WTC11 (cell line): ENCODE results near the gene ZNHIT1. TPM values are rescaled to one million over a fixed set of nuclear protein-coding genes. Genes with fewer than 3 reads are reported as not detected.
"Not testable (repeated sequence)": the region's sequence is repeated elsewhere in the genome, so short reads cannot be mapped to it uniquely, and the experiment has no call there.

Source experiments
- ATAC-seq: fragments of 200-7000 bp; cut with Tn5 transposase; 2 replicates; pipeline ENCODE4 v1.10.0; 2021; ENCODE audit warnings: mild to moderate bottlenecking, moderate library complexity
- CTCF ChIA-PET: fragments of 300-600 bp; sonication (Branson Sonifier 250); formaldehyde crosslinking; loops from one replicate; lab custom pipeline; 2021; ENCODE audit warnings: antibody characterized with exemption; lab: Charles Lee
- POLR2A ChIA-PET: fragments of 350-600 bp; sonication (Branson Sonifier 250); formaldehyde crosslinking; loops from one replicate; lab custom pipeline; 2021; ENCODE audit warnings: antibody characterized with exemption; lab: Charles Lee
- DNase-seq: peaks from one replicate; pipeline ENCODE4 v3.0.0; 2021; ENCODE audit warnings: low spot score
- H3K27ac Mint-ChIP-seq: 2 replicates; pipeline ENCODE4 v1.8.0; 2021; ENCODE audit warnings: mixed read lengths
- H3K27me3 Mint-ChIP-seq: 2 replicates; pipeline ENCODE4 v1.8.0; 2021; ENCODE audit warnings: low read depth, mild to moderate bottlenecking, moderate library complexity, mixed read lengths
- H3K36me3 Mint-ChIP-seq: 2 replicates; pipeline ENCODE4 v1.8.0; 2021; ENCODE audit warnings: mixed read lengths
- H3K4me1 Mint-ChIP-seq: 2 replicates; pipeline ENCODE4 v1.8.0; 2022; ENCODE audit warnings: mixed read lengths
- H3K4me3 Mint-ChIP-seq: 2 replicates; pipeline ENCODE4 v1.8.0; 2021; ENCODE audit warnings: mild to moderate bottlenecking, moderate library complexity, mixed read lengths
- H3K9me3 Mint-ChIP-seq: 2 replicates; pipeline ENCODE4 v1.8.0; 2021; ENCODE audit warnings: mixed read lengths
- CREB1 ChIP-seq: sonication (generic); formaldehyde crosslinking; IDR thresholded peaks from 2 replicates; pipeline ENCODE4 v1.8.0; 2023; ENCODE audit warnings: mild to moderate bottlenecking, missing genetic modification reagents
- ESRRA ChIP-seq: sonication (generic); formaldehyde crosslinking; IDR thresholded peaks from 2 replicates; pipeline ENCODE4 v1.8.1; 2022; ENCODE audit warnings: mild to moderate bottlenecking, missing genetic modification reagents, borderline replicate concordance
- MXD4 ChIP-seq: fragments of 250-450 bp; sonication (Bioruptor Pico); IDR thresholded peaks from 2 replicates; pipeline ENCODE4 v1.8.0; 2021; ENCODE audit warnings: mild to moderate bottlenecking, moderate library complexity, borderline replicate concordance
- ZNF121 ChIP-seq: sonication (generic); formaldehyde crosslinking; IDR thresholded peaks from 2 replicates; pipeline ENCODE4 v1.8.0; 2023; ENCODE audit warnings: missing genetic modification reagents
- ZNF219 ChIP-seq: sonication (generic); formaldehyde crosslinking; IDR thresholded peaks from 2 replicates; pipeline ENCODE4 v1.8.0; 2023; ENCODE audit warnings: missing genetic modification reagents, mild to moderate bottlenecking, borderline replicate concordance
- ZNF232 ChIP-seq: sonication (generic); formaldehyde crosslinking; IDR thresholded peaks from 2 replicates; pipeline ENCODE4 v1.8.0; 2022; ENCODE audit warnings: mild to moderate bottlenecking, missing genetic modification reagents
- ZNF263 ChIP-seq: sonication (generic); formaldehyde crosslinking; IDR thresholded peaks from 2 replicates; pipeline ENCODE4 v1.8.1; 2022; ENCODE audit warnings: low read depth, mild to moderate bottlenecking, moderate library complexity, missing genetic modification reagents
- total RNA-seq: library from RNA; stranded (reverse); gene quantifications from 3 replicates; pipeline ENCODE4 v1.2.3, GENCODE V29; 2021
- TF ChIP-seq, protein P1 (sequence below): sonication (generic); formaldehyde crosslinking; IDR thresholded peaks from 2 replicates; pipeline ENCODE4 v1.8.1; 2022; ENCODE audit warnings: missing genetic modification reagents, borderline replicate concordance
- TF ChIP-seq, protein P2 (sequence below): sonication (generic); formaldehyde crosslinking; IDR thresholded peaks from 2 replicates; pipeline ENCODE4 v1.8.0; 2022; ENCODE audit warnings: mild to moderate bottlenecking, missing genetic modification reagents
- TF ChIP-seq, protein P3 (sequence below): sonication (generic); formaldehyde crosslinking; IDR thresholded peaks from 2 replicates; pipeline ENCODE4 v1.8.0; 2023; ENCODE audit warnings: missing genetic modification reagents
- TF ChIP-seq, protein P4 (sequence below): sonication (generic); formaldehyde crosslinking; IDR thresholded peaks from 2 replicates; pipeline ENCODE4 v1.8.0; 2022; ENCODE audit warnings: mild to moderate bottlenecking, missing genetic modification reagents
- TF ChIP-seq, protein P5 (sequence below): sonication (generic); formaldehyde crosslinking; IDR thresholded peaks from 2 replicates; pipeline ENCODE4 v1.8.1; 2023; ENCODE audit warnings: mild to moderate bottlenecking, missing genetic modification reagents, moderate library complexity
- TF ChIP-seq, protein P6 (sequence below): sonication (generic); formaldehyde crosslinking; IDR thresholded peaks from 2 replicates; pipeline ENCODE4 v1.8.1; 2023; ENCODE audit warnings: mild to moderate bottlenecking, missing genetic modification reagents
- TF ChIP-seq, protein P7 (sequence below): fragments of 250-450 bp; sonication (Bioruptor Pico); conservative IDR thresholded peaks from 2 replicates; pipeline ENCODE4 v1.9.0; 2021; ENCODE audit warnings: mild to moderate bottlenecking
- TF ChIP-seq, protein P8 (sequence below): sonication (generic); formaldehyde crosslinking; IDR thresholded peaks from 2 replicates; pipeline ENCODE4 v1.8.1; 2023; ENCODE audit warnings: mild to moderate bottlenecking, missing genetic modification reagents, moderate library complexity

The ZNHIT1 gene
- total RNA-seq, 1 experiment from 2014 or later = 63.9 TPM

DNA sequence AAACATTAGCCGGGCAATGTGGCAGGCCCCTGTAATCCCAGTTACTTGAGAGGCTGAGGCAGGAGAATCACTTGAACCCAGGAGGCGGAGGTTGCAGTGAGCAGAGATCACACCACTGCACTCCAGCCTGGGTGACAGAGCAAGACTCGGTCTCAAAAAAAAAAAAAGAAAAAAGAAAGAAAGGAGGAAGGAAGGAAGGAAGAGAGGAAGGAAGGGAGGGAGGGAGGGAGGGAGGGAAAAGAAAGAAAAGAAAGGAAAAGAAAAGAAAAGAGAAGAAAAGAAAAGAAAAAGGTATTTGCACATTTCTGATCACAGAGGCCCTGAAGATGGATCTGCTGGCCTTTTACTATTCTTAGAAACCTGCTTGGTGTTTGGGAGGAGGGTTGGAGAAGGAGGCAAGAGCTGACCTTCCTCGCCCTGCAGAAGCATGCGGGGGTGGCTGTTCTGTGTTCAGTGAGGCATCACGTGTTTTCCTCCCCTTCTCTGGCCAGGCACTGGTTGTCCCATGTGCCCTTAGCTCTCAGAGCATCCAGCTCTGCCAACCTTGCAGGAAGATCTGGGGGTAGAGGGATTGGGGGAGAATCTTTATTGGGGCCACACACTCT lies 46.2 kb downstream of the ZNHIT1 start:
- H3K4me1 Mint-ChIP-seq, H3K4me3 Mint-ChIP-seq, DNase-seq, ATAC-seq, H3K36me3 Mint-ChIP-seq, H3K27me3 Mint-ChIP-seq, POLR2A ChIA-PET, H3K27ac Mint-ChIP-seq, H3K9me3 Mint-ChIP-seq: not testable (repeated sequence)
- CTCF ChIA-PET = interaction anchor here (1.2 to 2.5 kb wide), 3 partner anchors 20 to 72 kb away, joined by 3 to 5 read pairs (median 5); partner anchors contain the start of gene FIS1
- TF ChIP-seq, protein P1, sequence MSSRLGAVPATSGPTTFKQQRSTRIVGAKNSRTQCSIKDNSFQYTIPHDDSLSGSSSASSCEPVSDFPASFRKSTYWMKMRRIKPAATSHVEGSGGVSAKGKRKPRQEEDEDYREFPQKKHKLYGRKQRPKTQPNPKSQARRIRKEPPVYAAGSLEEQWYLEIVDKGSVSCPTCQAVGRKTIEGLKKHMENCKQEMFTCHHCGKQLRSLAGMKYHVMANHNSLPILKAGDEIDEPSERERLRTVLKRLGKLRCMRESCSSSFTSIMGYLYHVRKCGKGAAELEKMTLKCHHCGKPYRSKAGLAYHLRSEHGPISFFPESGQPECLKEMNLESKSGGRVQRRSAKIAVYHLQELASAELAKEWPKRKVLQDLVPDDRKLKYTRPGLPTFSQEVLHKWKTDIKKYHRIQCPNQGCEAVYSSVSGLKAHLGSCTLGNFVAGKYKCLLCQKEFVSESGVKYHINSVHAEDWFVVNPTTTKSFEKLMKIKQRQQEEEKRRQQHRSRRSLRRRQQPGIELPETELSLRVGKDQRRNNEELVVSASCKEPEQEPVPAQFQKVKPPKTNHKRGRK (CRISPR knock-in tag) = 0 out of 2 replicates have a peak, but pooled peaks have one; percentile 63
- TF ChIP-seq, protein P2, sequence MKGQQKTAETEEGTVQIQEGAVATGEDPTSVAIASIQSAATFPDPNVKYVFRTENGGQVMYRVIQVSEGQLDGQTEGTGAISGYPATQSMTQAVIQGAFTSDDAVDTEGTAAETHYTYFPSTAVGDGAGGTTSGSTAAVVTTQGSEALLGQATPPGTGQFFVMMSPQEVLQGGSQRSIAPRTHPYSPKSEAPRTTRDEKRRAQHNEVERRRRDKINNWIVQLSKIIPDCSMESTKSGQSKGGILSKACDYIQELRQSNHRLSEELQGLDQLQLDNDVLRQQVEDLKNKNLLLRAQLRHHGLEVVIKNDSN (CRISPR knock-in tag) = peak; percentile 24; the same call in 1 of the 2 replicates

DNA sequence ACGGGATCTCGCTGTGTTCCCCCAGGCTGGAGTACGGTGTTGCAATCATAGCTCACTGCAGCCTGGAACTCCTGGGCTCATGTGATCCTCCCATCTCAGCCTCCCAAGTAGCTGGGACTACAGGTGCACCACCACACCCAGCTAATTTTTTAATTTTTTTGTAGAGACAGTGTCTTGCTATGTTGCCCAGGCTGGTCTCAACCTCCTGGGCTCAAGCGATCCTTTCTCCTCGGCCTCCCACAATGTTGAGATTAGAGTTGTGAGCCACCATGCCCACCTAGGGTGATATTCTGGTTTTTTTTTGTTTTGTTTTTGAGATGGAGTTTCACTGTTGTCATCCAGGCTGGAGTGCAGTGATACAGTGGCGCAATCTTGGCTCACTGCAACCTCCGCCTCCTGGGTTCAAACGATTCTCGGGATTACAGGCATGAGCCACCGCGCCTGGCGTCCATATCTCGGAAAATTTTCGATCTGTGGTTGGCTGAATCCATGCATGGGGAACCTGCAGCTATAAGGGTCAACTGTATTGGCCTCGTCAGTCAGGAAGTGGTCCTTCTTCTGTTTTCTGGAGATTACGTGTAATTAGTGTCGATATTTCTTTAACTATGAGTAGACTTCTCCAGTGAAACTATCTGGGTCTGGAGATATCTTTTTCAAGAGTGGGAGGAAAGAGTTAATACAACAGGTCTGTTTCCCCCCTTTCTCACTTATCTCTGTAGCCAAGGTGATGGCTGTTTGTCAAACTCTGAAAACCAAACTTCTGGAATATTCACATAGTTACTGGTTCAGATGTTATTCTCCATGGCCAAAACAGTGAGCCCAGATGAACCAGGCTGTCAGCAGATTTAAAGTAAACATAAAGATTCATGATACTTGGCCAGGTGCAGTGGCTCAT lies 47.9 kb downstream of the ZNHIT1 start:
- CTCF ChIA-PET = interaction anchor here (0.9 to 2.5 kb wide), 5 partner anchors 17 to 73 kb away, joined by 3 to 7 read pairs (median 5); partner anchors contain the start of gene FIS1

DNA sequence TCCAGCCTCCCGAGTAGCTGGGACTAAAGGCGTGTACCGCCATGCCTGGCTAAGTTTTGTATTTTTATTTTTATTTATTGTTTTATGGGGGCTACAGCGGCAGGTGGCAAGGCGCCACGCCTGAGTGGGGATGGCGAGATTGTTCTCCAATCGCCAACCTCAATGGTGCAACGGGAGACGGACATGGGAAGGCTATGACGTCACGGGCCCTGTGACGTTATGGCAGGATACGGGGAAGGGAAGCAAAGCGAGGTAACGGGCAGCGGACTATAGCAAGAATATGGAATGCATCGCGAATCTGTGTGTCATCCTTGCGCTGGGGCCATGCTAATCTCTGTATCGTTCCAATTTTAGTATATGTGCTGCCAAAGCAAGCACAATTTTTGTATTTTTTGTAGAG lies 51.7 kb downstream of the ZNHIT1 start:
- DNase-seq (no peak), ATAC-seq (no peak)
- ChIA-PET POLR2A (no interaction called here), CTCF (interaction anchor here (1.4 to 2.1 kb wide), 2 partner anchors 13 to 45 kb away, joined by 4 to 8 read pairs; no protein-coding TSS in a partner anchor)
- Mint-ChIP-seq H3K36me3 (no peaks in the 10 kb centered on the region), H3K27me3 (no peaks in the 10 kb centered on the region), H3K4me3 (no peak overlapping the region), H3K9me3 (no peaks in the 10 kb centered on the region), H3K27ac (no peak overlapping the region), H3K4me1 (peaks cover 13% of the 10 kb centered on the region)
- TF ChIP-seq ZNF232 (CRISPR knock-in tag) = no peak
- TF ChIP-seq, protein P3, sequence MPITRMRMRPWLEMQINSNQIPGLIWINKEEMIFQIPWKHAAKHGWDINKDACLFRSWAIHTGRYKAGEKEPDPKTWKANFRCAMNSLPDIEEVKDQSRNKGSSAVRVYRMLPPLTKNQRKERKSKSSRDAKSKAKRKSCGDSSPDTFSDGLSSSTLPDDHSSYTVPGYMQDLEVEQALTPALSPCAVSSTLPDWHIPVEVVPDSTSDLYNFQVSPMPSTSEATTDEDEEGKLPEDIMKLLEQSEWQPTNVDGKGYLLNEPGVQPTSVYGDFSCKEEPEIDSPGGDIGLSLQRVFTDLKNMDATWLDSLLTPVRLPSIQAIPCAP (CRISPR knock-in tag) = no peak
- TF ChIP-seq, protein P4, sequence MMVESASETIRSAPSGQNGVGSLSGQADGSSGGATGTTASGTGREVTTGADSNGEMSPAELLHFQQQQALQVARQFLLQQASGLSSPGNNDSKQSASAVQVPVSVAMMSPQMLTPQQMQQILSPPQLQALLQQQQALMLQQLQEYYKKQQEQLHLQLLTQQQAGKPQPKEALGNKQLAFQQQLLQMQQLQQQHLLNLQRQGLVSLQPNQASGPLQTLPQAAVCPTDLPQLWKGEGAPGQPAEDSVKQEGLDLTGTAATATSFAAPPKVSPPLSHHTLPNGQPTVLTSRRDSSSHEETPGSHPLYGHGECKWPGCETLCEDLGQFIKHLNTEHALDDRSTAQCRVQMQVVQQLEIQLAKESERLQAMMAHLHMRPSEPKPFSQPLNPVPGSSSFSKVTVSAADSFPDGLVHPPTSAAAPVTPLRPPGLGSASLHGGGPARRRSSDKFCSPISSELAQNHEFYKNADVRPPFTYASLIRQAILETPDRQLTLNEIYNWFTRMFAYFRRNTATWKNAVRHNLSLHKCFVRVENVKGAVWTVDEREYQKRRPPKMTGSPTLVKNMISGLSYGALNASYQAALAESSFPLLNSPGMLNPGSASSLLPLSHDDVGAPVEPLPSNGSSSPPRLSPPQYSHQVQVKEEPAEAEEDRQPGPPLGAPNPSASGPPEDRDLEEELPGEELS (CRISPR knock-in tag) = no peak
- TF ChIP-seq, protein P5, sequence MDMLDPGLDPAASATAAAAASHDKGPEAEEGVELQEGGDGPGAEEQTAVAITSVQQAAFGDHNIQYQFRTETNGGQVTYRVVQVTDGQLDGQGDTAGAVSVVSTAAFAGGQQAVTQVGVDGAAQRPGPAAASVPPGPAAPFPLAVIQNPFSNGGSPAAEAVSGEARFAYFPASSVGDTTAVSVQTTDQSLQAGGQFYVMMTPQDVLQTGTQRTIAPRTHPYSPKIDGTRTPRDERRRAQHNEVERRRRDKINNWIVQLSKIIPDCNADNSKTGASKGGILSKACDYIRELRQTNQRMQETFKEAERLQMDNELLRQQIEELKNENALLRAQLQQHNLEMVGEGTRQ (CRISPR knock-in tag) = no peak
- TF ChIP-seq ZNF219 = no peak
- TF ChIP-seq, protein P6, sequence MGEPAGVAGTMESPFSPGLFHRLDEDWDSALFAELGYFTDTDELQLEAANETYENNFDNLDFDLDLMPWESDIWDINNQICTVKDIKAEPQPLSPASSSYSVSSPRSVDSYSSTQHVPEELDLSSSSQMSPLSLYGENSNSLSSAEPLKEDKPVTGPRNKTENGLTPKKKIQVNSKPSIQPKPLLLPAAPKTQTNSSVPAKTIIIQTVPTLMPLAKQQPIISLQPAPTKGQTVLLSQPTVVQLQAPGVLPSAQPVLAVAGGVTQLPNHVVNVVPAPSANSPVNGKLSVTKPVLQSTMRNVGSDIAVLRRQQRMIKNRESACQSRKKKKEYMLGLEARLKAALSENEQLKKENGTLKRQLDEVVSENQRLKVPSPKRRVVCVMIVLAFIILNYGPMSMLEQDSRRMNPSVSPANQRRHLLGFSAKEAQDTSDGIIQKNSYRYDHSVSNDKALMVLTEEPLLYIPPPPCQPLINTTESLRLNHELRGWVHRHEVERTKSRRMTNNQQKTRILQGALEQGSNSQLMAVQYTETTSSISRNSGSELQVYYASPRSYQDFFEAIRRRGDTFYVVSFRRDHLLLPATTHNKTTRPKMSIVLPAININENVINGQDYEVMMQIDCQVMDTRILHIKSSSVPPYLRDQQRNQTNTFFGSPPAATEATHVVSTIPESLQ (CRISPR knock-in tag) = no peak
- TF ChIP-seq, protein P7, sequence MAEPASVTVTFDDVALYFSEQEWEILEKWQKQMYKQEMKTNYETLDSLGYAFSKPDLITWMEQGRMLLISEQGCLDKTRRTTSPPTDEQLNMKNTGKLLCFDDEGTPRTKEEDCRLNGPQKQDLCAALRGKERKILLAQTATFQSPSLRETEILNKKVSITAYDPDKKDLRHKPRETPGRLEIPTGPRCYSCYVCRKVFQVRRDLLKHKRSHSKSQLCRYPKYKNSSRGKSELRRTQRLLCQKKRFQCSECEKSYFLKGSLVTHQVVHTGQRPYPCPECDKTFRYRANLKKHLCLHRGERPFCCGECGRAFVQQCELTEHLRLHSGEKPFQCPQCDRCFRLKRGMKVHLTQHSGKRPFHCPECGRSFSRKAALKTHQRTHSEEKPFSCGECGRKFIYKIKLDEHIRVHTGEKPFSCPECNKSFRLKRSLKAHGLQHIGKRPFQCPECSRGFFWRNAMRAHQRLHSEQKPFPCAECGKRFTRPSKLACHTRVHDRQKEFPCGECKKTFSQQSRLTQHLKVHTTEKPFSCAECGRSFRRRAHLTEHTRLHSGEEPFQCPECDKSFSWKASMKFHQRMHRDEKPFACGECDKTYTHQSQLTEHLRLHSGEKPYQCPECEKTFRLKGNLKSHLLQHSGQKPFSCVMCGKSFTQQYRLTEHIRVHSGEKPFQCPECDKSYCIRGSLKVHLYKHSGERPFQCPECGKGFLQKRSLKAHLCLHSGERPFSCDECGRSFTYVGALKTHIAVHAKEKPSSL = no peak
- TF ChIP-seq MXD4 (CRISPR knock-in tag) = no peak
- TF ChIP-seq ESRRA (CRISPR knock-in tag) = no peak
- TF ChIP-seq, protein P8, sequence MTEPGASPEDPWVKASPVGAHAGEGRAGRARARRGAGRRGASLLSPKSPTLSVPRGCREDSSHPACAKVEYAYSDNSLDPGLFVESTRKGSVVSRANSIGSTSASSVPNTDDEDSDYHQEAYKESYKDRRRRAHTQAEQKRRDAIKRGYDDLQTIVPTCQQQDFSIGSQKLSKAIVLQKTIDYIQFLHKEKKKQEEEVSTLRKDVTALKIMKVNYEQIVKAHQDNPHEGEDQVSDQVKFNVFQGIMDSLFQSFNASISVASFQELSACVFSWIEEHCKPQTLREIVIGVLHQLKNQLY (CRISPR knock-in tag) = no peak

More for the DNA sequence above, 47.9 kb downstream of the ZNHIT1 start:
- DNase-seq (no peak), ATAC-seq (no peak)
- Mint-ChIP-seq H3K9me3 (no peaks in the 10 kb centered on the region), H3K36me3 (no peaks in the 10 kb centered on the region), H3K4me3 (no peak overlapping the region), H3K4me1 (no peaks in the 10 kb centered on the region), H3K27me3 (peaks cover 7% of the 10 kb centered on the region; the same call in 1 of the 2 replicates), H3K27ac (peak overlapping the region; percentile 39; the same call in 1 of the 2 replicates)
- POLR2A ChIA-PET = no interaction called here
- TF ChIP-seq CREB1 (CRISPR knock-in tag) (no peak), ZNF263 (CRISPR knock-in tag) (no peak), ZNF121 (CRISPR knock-in tag) (0 out of 2 replicates have a peak, but pooled peaks have one; percentile 15)
- TF ChIP-seq, protein P3 (CRISPR knock-in tag) = no peak
